Spleen (tissue), 7 donors: ENCODE results near the gene CEMIP2.
A peak's percentile ranks its signal among the peaks of the same experiment; 100 is the strongest.

Experiments
- CTCF ChIP-seq, 11 experiments: fragments of 200-600 bp in 7 of 11; fragments of 450-650 bp in 4 of 11; sonication (generic) in 4 of 11; IDR thresholded peaks in 8 of 11; conservative IDR thresholded peaks in 3 of 11; 1 replicate in 7 of 11; 2 replicates in 4 of 11; pipeline versions ENCODE4 v1.4.0 to v1.8.0; 2016 to 2021; ENCODE audit warnings: antibody characterized with exemption in 11 of 11, inconsistent platforms in 4 of 11, mild to moderate bottlenecking in 1 of 11
- POLR2A ChIP-seq, 3 donors: fragments of 450-650 bp; IDR thresholded peaks; one replicate each; pipeline ENCODE4 v1.5.1; 2017; ENCODE audit warnings: antibody characterized with exemption in 3 of 3, mild to moderate bottlenecking in 1 of 3
- POLR2AphosphoS5 ChIP-seq, 3 donors: sonication (generic); formaldehyde crosslinking; IDR thresholded peaks; one replicate each; pipeline ENCODE4 v1.5.1; 2017; ENCODE audit warnings: antibody characterized with exemption in 3 of 3
- donor health status: DM: no; HTN: no; CAD: no; lungs with moderate emphysema.
- donor health status: DM: no; HTN: no; CAD: no.
- donor health status: DM: no; HTN: no; CAD: no.

DNA sequence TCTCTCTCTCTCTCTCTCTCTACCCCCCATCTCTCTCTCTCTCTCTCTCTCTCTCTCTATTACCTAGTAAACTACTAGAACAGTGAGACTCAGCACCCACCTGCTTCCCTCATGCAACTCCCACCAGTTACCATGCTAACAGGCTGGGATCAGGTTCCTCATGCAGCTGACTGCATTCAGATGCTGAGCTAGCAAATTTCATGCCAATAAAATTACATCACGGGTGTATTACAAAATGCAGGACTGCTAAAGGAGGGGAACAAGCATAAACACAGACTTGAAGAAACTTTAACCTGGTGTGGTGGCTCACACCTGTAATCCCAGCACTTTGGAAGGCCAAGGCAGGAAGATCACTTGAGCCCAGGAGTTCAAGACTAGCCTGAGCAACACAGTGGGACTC is 76.0 kb downstream of the CEMIP2 start:
- TF ChIP-seq POLR2AphosphoS5 (IDR thresholded peaks at IDR 0.05), result peak in 1 of 3 donors; percentile 59
- no peak for TF ChIP-seq CTCF (IDR thresholded peaks at IDR 0.05 in 8 of 11, conservative IDR thresholded peaks at IDR 0.05 in 3 of 11)
- no peak for TF ChIP-seq POLR2A (IDR thresholded peaks at IDR 0.05)
